OCI-LY3 (cell line): ENCODE measurements around the gene RBM19.

Experiments
- CTCF ChIP-seq: fragments of 200-600, 300-600 bp; sonication (generic); IDR thresholded peaks from 2 replicates; pipeline ENCODE4 v1.5.1; 2014; ENCODE audit warnings: antibody characterized with exemption, low read length, low read depth
- EZH2phosphoT487 ChIP-seq: fragments of 200-600 bp; shearing (Covaris generic); IDR thresholded peaks from 2 replicates; pipeline ENCODE4 v1.6.1; 2018; ENCODE audit warnings: antibody characterized with exemption, mixed run types, low read depth

- TF ChIP-seq CTCF, result no peak
- no peak for TF ChIP-seq EZH2phosphoT487
Observed at GRCh38 chr12:113938471-113938870, 27.7 kb downstream of the RBM19 start.
